CD4-positive, alpha-beta T cell treated with Interleukin-4 for 1 hour (primary cell): ENCODE data around the gene ACVR1.
A peak's percentile ranks its signal among the peaks of the same experiment; 100 is the strongest.
"Not testable (repeated sequence)": the region's sequence is repeated elsewhere in the genome, so short reads cannot be mapped to it uniquely, and the experiment has no call there.

ENCODE experiments used
- DNase-seq, 2 donors: peaks; one replicate each; pipeline ENCODE4 v3.0.0-alpha.2; 2020 to 2022

ACVR1 gene

GRCh38 chr2:157893611-157894010 is 17.5 kb upstream of the ACVR1 start:
- DNase-seq: no peak

GRCh38 chr2:157891643-157892041 is 15.5 kb upstream of the ACVR1 start:
- no peak for DNase-seq

DNA sequence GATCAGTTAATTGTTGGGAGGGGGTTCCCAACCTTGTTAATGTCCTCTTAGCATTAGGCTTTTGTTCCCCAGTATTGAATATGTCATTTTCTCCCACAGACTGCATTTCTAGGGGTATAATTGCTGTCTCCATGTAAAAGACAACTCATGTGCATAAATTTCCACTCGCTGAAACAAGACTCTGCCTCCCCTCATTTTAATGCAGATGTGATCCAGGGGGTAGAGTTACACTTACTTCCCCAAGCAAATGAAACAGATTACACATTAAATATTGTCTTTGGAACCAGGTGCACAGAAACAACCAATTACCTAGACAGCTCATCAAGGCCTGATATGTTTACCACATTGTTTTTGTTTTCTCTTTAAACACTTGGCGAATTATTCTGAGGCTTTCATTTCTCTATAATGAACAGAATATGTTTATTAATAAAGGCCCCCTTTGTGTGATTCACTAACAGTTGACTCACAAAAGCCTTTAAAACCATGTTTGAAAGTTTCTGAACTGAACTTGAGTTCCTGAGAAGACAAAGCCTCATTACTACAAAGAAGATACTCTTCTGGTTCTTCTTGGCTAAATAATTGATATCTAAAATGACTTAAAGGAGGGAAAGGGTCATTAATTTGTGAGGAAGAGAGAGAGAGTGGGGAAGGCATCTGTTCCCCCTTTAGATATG is 15.0 kb upstream of the ACVR1 start:
- no peak for DNase-seq

DNA sequence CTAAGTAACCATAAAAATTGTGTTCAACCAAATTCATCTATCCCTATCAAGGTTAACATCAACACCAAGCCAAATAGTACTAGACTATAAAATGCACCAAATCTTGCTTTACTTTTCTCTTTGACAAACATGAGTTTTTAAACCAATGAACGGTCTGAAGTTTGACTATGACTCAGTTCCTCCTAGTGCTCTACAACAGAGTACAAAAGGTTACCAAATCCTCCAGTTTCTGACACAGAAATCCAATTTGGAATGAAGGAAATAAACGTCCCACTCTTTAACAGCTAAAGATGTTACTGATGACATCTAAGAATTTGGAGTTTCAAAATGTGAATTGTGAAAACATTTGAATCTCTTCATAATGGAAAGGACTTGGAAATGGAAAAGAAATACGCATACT is 11.8 kb upstream of the ACVR1 start:
- no peak for DNase-seq

DNA sequence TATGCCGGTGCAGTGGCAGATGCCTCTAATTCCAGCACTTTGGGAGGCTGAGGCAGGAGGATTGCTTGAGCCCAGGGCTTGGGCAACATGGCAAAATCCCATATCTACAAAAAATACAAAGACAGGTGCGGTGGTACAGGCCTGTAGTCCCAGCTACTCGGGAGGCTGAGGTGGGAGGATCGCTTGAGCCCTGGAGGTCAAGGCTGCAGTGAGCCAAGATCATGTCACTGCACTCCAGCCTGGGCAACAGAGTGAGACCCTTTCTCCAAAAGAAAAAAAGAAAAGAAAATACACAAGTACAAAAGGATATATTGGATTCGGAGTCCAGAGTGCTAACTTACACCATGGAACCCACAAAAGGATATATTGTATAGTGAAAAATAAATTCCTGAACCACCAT is 8.4 kb upstream of the ACVR1 start:
- DNase-seq: not testable (repeated sequence)

- DNase-seq: no peak
Measured at GRCh38 chr2:157880927-157881326, 4.8 kb upstream of the ACVR1 start.

GRCh38 chr2:157877761-157878400 is 1.8 kb upstream of the ACVR1 start:
- no peak for DNase-seq

GRCh38 chr2:157876786-157877138 is 632 bp upstream of the ACVR1 start:
- DNase-seq: no peak

DNA sequence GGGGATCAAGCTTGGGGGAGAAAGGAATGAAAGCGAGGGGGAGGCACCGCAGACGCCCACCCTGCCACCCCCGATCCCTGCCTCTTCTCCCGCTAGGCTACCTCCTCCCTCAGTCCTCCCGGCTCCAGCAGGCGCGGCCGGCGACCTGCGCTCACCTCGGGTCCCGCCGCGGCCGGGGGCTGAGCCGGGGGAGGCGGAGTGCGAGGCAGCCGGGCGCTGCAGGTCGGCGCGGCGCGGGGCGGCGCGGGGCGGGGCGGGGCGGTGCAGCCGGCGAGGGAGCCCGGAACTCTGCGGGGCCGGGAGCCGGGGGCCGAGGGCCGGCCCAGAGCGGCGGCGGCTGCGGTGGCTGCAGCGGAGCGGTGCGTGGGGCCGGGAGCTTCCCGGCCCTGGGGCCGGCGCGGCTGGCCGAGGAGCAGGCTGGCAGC is 477 bp downstream of the ACVR1 start:
- DNase-seq: no peak

GRCh38 chr2:157874997-157875640 is 1.0 kb downstream of the ACVR1 start:
- peak in 1 of 2 donors; percentile 4 for DNase-seq

- DNase-seq: no peak
Measured at GRCh38 chr2:157874348-157874747, 1.8 kb downstream of the ACVR1 start.

DNA sequence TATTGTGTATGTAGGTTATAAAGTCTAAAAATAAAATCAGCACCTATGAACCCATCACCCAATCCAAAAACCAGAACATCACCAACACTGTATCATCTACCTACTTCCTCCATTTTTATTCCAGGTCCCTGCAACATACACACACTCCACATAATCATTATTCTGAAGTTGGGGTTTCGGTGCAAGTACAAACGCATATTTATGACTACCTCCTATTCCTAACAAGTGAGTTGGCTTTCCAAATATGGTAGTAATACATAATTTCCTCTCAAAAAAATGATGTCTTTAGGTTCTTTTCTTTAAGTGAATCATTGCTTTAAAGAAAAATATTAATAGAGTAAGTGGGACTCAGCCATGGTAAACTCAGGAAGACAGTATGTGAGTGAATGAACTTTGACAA is 3.3 kb downstream of the ACVR1 start:
- DNase-seq: no peak

DNA sequence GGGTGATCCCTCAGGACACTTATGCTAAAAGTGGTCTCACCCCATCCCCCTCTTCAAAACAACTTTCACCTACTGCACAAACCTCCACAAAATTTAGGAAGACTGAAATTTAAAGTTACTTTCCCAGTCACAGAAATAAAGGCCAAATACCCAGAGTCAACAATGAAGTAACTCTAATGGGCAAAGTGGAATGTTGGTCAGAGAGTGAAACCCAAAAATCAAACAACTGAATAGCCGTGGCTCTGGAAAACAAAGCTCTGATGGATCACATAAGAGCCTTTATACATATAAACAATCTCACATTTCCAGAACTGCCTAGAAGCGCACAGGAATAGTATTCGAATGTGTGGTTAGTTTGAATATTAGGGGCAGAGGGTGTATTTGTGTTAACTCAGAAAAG is 4.7 kb downstream of the ACVR1 start:
- no peak for DNase-seq

DNA sequence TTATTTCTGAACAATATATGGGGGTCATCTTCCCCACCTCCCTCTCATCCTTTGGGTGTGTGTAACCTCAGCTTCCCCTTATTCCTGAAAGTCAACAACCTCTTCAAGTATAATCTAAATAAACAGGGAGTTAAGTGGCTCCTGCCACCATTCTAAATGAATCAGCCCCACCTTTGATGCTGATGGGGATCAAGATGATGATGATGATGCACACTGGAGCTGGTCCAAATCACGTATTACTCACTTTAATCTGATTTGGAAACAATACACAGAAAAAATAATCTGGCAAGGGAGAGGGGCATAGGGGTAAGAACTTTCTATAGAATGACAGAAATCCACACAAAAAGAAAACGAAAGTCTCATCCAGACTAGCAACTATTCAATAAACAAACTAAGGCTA is 7.1 kb downstream of the ACVR1 start:
- DNase-seq: no peak

- DNase-seq: no peak
Measured at GRCh38 chr2:157867703-157868102, 8.4 kb downstream of the ACVR1 start.

- DNase-seq: no peak
Measured at GRCh38 chr2:157866666-157867642, 9.2 kb downstream of the ACVR1 start.

- no peak for DNase-seq
Measured at GRCh38 chr2:157866202-157866601, 9.9 kb downstream of the ACVR1 start.

- no peak for DNase-seq
Measured at GRCh38 chr2:157864857-157865430, 11.2 kb downstream of the ACVR1 start.

- DNase-seq: no peak
Measured at GRCh38 chr2:157858846-157859245, 17.3 kb downstream of the ACVR1 start.

DNA sequence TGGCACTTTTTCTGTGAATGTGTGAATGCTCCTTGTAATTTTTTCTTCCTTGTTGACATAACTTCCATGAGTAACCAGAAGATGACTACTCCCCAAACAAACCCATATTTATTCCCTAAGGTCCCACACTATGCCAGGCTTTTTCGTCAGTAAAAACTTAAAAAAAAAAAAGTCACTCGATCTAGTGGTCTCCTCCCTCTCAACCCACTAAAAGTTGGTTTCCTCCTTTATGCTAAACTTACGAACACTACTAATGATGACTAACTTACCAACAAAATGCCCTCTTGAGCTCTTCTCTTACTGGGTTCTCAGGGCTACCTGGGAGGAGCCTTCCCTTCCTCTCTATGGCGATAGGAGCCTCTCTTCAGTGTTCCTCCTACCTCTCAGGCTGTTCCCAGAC is 18.2 kb downstream of the ACVR1 start:
- DNase-seq: no peak

- DNase-seq: no peak
Measured at GRCh38 chr2:157856187-157856515, 20.0 kb downstream of the ACVR1 start.

- DNase-seq: no peak
Measured at GRCh38 chr2:157853820-157854219, 22.3 kb downstream of the ACVR1 start.

DNA sequence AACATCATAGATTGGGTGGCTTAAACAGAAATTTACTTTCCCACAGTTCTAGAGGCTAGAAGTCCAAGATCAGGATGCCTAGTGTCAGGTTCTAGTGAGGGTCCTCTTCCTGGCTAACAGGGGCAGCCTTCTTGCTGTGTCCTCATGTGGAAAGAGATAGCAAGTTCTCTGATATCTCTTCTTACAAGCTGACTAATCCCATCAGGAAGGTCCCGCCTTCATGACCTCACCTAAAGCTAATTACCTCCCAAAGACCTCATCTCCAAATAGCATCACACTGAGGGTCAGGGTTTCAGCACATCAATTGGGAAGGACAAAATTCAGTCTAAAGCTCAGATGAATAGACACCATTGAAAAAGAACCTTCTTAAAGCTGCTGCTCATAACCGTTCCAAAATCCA is 22.9 kb downstream of the ACVR1 start:
- no peak for DNase-seq
